ENCODE measurements around the gene JADE1.

JADE1 gene

DNA sequence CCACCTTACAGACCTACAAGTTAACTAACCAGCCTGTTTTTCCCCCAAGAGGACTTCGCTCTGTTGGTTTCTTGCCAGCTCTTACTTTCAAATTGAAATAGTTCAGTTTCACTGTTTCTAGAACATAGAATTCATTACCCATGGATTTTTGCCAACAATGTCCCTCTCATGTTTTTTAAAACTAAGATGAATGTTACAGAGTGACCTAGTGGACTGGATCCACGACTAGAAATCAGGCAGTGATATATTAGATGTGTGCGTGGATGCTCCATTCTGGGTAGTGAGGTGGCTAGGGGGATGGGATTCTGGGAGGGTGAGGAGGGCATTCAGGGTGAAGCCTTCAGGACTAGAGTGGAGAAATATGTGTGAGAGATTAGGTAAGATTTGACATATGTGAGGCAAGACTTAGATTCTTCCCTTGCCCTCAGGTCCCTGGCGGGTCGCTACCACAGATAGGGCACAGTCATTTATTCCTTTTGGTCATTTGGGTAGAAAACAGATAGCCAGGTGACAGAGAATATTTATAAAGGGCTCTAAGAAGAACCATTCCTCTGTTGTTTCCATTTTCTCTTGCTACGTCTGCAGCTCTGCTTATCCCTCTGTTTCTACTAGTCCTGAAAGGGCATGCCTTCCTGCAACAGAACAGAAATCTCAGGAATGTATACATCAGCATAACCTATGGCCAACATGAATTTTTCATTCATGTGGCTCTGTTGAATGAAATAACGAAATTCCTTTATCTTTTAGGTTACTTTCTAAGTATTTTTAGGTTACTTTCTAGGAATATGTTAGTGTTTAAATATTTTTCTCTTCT is 15.4 kb upstream of the JADE1 start:
- Mint-ChIP-seq H3K27me3 (no peaks in the 10 kb centered on the region), H3K4me1 (no peaks in the 10 kb centered on the region), H3K4me3 (no peak overlapping the region), H3K9me3 (no peaks in the 10 kb centered on the region), H3K27ac (ENCODE audit: low read depth) (no peak overlapping the region), H3K36me3 (ENCODE audit: insufficient read depth) (peaks cover 3% of the 10 kb centered on the region)
- ATAC-seq (replicated peaks; ENCODE audit: extremely low read depth, poor library complexity, severe bottlenecking) (no peak), DNase-seq (ENCODE audit: low spot score in 2 of 2) (no peak)

DNA sequence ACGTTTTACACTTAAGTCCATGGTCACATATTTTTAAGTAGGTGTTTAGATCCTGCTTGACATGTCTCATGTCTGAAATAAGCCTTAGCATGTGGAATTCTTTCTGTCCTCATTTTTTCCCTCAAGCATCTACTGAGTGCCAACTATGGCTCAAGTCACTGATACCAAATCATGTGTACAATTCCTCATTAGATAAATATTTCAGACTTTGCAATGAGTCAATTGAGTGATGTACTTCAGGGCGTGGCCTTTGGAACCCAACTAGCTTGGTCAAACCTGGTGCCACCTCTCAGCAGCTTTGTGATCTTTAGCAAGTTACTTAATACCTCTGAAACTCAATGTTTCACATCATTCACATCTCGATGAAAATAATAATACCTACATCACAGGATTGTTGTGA is 12.6 kb upstream of the JADE1 start:
- ATAC-seq (replicated peaks; ENCODE audit: extremely low read depth, poor library complexity, severe bottlenecking): no peak
- Mint-ChIP-seq H3K36me3 (ENCODE audit: insufficient read depth) (peaks cover under 1% of the 10 kb centered on the region), H3K4me3 (no peak overlapping the region), H3K9me3 (no peaks in the 10 kb centered on the region), H3K4me1 (no peaks in the 10 kb centered on the region), H3K27ac (ENCODE audit: low read depth) (no peak overlapping the region), H3K27me3 (no peaks in the 10 kb centered on the region)
- no peak for DNase-seq (ENCODE audit: low spot score in 2 of 2)

DNA sequence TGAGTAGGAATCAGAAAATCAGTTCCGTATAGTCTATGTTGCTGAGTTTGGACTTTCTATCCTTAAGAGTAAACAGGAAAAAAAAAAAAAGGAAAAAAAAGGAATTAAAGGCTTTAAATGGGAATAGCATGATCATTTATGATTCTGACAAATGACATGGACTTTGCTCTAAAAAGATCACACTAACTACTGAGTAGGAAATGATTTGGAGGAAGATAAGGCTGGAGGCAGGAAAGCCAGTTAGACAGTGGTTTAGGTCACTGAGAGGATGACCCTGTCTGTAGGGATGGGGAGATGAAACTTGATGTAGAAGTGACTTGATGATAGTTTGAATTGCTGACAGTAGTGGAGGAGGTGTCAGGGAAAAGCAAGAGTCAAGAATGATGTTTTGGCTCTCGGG is 9.2 kb upstream of the JADE1 start:
- DNase-seq (ENCODE audit: low spot score in 2 of 2): no peak
- no peaks in the 10 kb centered on the region for H3K27me3 Mint-ChIP-seq
- H3K36me3 Mint-ChIP-seq (ENCODE audit: insufficient read depth): no peaks in the 10 kb centered on the region
- H3K27ac Mint-ChIP-seq (ENCODE audit: low read depth): no peak overlapping the region
- no peaks in the 10 kb centered on the region for H3K9me3 Mint-ChIP-seq
- peaks cover 12% of the 10 kb centered on the region for H3K4me1 Mint-ChIP-seq
- ATAC-seq (replicated peaks; ENCODE audit: extremely low read depth, poor library complexity, severe bottlenecking): no peak
- no peak overlapping the region for H3K4me3 Mint-ChIP-seq

DNA sequence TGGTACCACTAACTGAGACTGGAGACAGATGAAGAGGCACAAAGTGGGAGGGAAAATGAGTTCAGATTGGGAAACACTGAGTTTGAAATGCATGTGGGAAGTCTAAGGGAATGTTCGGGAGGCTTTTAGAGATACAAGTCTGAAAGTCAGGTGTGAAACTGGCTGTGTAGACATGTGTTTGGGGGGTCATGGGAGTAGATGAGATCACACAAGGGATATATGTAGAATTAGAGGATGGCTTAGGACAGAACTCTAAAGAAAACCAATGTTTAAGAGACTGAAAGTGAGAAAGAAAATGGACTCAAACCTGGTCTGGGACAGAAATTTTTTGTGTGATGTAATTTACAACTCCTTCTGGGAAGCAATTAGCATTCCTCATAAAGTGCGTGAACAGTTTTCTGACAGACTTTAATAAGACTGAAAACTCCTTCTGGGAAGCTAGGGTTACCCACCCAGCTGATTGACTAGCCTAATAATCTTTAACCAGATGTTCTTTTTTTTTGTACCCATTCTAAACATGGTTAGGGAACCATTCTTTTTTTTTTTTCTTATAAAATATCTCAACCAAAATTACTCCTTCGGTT is 8.7 kb upstream of the JADE1 start:
- Mint-ChIP-seq H3K4me3 (no peak overlapping the region), H3K4me1 (peaks cover 12% of the 10 kb centered on the region), H3K27me3 (no peaks in the 10 kb centered on the region), H3K9me3 (no peaks in the 10 kb centered on the region), H3K27ac (ENCODE audit: low read depth) (no peak overlapping the region), H3K36me3 (ENCODE audit: insufficient read depth) (no peaks in the 10 kb centered on the region)
- DNase-seq (ENCODE audit: low spot score in 2 of 2) (no peak), ATAC-seq (replicated peaks; ENCODE audit: extremely low read depth, poor library complexity, severe bottlenecking) (no peak)

DNA sequence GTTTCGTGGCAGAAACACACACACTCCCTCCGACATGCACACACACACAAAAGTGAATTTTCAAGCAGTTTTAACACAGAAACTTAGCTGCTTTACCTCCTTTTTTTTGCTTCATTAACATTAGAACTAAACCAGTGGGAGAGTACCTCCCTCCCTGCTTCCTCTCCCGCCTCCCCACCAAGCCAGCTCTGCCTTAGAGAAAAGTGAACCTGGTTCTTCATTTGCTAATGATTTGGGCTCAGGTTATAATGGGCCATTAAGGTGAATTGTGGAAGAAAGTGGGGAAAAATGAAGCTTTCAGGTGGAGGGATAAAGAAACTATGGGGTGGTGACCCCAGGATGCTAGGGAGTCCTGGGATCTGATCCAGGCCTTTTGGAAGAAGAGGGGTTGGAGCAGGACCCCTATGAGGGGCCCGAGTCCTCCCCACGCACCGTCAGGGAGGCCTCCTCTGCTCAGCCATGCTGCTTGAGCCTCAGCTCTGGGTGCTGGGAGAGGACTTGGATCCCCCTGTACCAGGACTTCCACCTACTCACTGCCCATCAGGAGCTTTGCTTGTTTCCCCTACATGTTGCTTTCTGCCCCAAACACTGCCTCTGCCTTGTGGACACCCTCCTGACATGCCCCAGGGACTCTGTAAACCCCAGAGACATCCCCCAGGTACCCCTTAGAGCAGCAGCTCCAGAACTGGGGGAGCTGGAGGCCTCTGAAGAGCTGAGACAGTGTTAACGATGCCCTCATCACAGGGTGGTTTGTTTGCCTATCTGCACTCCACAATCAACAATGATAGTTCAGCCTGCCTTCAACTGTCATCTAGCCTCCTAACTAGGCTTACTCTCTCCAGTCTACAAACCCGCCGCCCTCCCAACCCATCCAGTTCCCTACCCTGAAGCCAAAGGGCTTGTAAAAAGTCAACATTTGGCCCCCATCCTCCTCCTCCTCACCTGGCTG is 6.5 kb upstream of the JADE1 start:
- ATAC-seq (replicated peaks; ENCODE audit: extremely low read depth, poor library complexity, severe bottlenecking) (no peak), DNase-seq (ENCODE audit: low spot score in 2 of 2) (no peak)
- H3K36me3 Mint-ChIP-seq (ENCODE audit: insufficient read depth): no peaks in the 10 kb centered on the region
- H3K4me3 Mint-ChIP-seq: peak overlapping the region; percentile 42
- peaks cover 12% of the 10 kb centered on the region for H3K4me1 Mint-ChIP-seq
- no peaks in the 10 kb centered on the region for H3K27me3 Mint-ChIP-seq
- H3K27ac Mint-ChIP-seq (ENCODE audit: low read depth): no peak overlapping the region
- no peaks in the 10 kb centered on the region for H3K9me3 Mint-ChIP-seq

DNA sequence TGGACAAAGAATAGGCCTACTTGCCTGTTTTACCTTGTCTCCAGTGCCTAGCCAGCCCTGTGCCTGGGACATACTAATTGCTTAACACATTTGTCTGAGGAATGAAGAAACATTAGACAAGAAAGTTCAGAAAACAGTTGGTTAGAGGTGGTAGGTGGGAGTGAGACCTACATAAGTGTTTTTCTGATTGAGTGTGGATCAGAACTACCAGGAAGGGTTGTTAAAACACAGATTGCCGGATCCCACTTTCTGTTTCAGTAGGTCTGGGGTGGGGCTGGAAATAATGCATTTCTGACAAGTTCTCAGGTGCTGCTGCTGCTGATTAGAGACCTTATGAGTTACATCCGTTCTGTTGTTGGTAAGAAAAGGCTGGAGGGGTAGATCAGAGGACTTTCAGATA is 5.7 kb upstream of the JADE1 start:
- Mint-ChIP-seq H3K4me1 (peaks cover 12% of the 10 kb centered on the region), H3K27ac (ENCODE audit: low read depth) (no peak overlapping the region), H3K36me3 (ENCODE audit: insufficient read depth) (no peaks in the 10 kb centered on the region), H3K27me3 (no peaks in the 10 kb centered on the region), H3K9me3 (no peaks in the 10 kb centered on the region), H3K4me3 (peak overlapping the region; percentile 42)
- peak in 1 of 2 donors; percentile 10 for DNase-seq (ENCODE audit: low spot score in 2 of 2)
- peak; percentile 86 for ATAC-seq (replicated peaks; ENCODE audit: extremely low read depth, poor library complexity, severe bottlenecking)

DNA sequence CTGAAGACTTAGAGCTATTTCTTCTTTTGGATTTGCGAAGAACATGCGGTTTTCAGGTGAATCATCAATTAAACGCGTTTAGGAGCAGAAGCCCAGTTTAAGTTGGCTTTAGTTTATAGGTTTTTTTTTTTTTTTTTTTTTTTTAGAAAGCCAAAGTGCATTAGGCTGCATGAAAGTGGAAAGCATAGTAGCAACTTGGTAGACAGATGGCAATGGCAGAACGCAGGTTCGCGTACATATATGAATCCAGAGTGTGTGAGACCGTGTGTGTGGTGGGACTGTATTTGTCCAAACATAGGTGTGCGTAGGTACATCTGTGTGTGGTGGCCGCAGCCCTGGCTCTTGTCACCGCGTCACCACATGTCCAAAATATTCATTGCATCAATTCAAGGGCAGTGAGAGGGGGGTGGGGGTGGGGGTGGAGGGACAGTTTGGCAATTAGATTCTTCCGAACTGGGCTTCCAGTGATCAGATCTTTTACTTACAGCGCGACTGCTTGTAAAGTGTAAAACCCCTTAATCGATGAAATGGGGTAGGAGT is 901 bp downstream of the JADE1 start:
- DNase-seq (ENCODE audit: low spot score in 2 of 2): peak in 1 of 2 donors; percentile 23

DNA sequence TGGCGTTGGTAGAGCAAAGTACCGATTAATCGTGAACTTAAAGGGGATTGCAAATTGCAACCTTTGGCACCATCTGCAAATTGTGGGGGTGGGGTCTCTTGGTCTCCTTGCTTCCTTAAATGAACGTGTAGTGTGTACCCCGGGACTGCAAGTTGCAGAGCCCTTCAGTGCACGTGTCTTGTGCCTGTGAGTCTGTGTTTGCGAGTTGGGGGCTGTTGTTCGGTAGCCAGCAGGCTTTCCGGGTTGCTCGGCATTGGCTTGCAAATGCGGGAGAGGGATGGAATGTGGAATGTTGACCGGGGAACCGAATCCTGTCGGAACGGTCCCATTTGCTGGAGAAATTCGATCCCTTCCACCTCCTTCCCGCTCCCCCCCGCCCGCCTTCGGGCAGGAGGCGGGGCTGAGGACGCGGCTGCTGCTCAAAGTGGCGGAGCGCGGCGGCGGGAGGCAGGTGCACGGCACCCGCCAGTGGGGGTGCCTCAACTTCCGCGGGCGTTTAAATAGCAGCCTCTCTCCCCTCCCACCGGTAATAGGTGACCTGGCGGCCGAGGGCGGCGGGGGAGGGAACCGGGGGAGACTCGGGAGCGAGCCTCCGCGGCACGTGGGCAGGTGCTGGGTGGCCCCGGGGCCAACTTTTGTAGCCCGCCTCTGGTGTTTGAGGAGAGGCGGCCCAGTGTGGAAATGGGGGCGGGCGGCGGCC is 1.5 kb downstream of the JADE1 start:
- DNase-seq (ENCODE audit: low spot score in 2 of 2) (peak; percentile 69 to 77), ATAC-seq (replicated peaks; ENCODE audit: extremely low read depth, poor library complexity, severe bottlenecking) (peak; percentile 47)
- Mint-ChIP-seq H3K27me3 (no peaks in the 10 kb centered on the region), H3K4me3 (peak overlapping the region; percentile 96), H3K4me1 (peaks cover 22% of the 10 kb centered on the region), H3K36me3 (ENCODE audit: insufficient read depth) (peaks cover 28% of the 10 kb centered on the region), H3K9me3 (no peaks in the 10 kb centered on the region), H3K27ac (ENCODE audit: low read depth) (peak overlapping the region; percentile 98)

More for the DNA sequence above, 901 bp downstream of the JADE1 start:
- H3K4me3 Mint-ChIP-seq: peak overlapping the region; percentile 96
- H3K27ac Mint-ChIP-seq (ENCODE audit: low read depth): peak overlapping the region; percentile 98
- H3K36me3 Mint-ChIP-seq (ENCODE audit: insufficient read depth): peaks cover 28% of the 10 kb centered on the region
- ATAC-seq (replicated peaks; ENCODE audit: extremely low read depth, poor library complexity, severe bottlenecking): no peak
- no peaks in the 10 kb centered on the region for H3K9me3 Mint-ChIP-seq
- peaks cover 21% of the 10 kb centered on the region for H3K4me1 Mint-ChIP-seq
- H3K27me3 Mint-ChIP-seq: no peaks in the 10 kb centered on the region

DNA sequence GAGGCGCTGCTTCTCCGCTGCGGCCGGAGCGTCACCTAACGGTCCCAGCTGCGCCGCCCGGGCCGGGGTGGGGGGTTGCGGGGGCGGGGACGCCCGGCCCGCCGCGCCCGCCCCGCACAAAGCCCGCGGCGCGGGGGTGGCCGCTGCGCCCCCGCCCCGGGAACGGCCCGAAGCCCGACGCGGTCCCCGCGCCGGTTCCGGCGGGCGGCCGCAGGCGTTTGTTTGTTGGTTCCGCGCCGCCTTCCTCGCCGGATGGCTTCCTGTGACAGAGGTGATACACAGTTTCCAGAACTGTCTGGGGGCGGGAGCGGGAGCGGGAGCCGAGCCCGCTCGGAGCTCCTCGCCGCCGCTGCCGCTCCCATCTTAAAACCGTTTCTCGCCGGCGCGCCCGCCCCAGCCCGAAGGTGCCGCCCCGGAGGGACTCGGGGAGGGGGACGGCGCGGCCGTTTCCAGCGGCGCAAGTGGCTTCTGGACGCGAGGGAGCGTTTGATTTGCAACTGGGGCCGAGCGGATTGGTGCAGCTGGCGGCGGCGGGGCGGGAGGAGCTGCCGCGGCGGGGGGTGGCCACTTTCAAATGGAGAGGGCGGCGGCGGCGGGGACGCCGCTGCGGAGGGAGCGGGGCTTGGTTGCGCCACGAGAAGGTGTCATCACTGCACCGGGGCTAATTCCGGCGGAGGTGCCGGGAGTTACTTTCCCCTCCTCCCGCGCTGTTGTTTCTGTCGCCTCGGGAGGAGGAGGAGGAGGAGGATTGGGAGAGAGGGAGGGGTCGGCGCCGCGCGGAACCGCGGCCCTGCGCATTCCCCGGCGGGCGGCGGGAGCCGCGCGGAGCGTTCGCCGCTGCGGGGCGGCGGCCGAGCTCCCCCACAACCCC is 2.3 kb downstream of the JADE1 start:
- H3K27ac Mint-ChIP-seq (ENCODE audit: low read depth): peak overlapping the region; percentile 71
- H3K9me3 Mint-ChIP-seq: no peaks in the 10 kb centered on the region
- peaks cover 28% of the 10 kb centered on the region for H3K36me3 Mint-ChIP-seq (ENCODE audit: insufficient read depth)
- ATAC-seq (replicated peaks; ENCODE audit: extremely low read depth, poor library complexity, severe bottlenecking) (peak; percentile 37), DNase-seq (ENCODE audit: low spot score in 2 of 2) (peak; percentile 61 to 64)
- peak overlapping the region; percentile 96 for H3K4me3 Mint-ChIP-seq
- peaks cover 30% of the 10 kb centered on the region for H3K4me1 Mint-ChIP-seq
- H3K27me3 Mint-ChIP-seq: no peaks in the 10 kb centered on the region

DNA sequence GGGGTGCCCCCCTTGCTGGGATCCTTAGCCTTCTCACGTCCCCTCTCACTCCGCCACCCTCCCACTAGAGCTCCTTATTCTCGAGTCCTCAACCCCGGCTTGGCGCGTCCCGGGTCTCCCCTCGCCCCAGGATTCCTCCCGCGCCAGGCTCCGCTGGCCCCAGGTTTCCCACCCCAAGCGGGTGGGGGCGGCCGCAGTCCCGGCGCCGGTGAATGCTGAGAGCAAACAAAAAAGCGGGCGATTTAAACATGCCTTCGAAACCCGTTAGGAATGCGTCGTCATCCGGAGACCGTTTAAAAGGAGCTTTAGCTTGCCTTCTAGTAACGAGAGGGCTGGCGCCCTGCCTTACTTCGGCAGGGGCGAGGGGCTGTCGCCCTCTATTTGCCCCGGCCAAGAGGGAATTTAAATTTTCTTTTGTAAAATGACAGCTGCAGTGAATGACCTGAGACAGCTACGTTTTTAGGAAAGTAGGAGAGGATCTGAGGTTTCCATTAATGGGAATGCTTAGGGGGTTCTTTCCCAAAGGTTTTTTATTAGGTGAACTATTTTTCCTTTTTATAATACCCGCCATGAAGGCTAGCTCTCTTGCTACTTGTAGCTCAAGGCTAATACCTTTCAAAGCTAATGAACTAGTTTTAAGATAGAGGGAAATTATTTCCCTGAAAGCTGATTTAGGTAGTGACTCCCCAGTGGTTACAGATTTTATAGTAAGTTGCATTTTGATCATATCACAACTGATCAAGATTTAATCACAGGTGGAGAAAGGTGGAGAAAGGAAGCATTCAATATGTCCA is 3.1 kb downstream of the JADE1 start:
- DNase-seq (ENCODE audit: low spot score in 2 of 2) (no peak), ATAC-seq (replicated peaks; ENCODE audit: extremely low read depth, poor library complexity, severe bottlenecking) (no peak)
- Mint-ChIP-seq H3K36me3 (ENCODE audit: insufficient read depth) (peaks cover 28% of the 10 kb centered on the region), H3K27me3 (no peaks in the 10 kb centered on the region), H3K4me3 (peak overlapping the region; percentile 96), H3K9me3 (no peaks in the 10 kb centered on the region), H3K4me1 (peaks cover 31% of the 10 kb centered on the region), H3K27ac (ENCODE audit: low read depth) (peak overlapping the region; percentile 71)

DNA sequence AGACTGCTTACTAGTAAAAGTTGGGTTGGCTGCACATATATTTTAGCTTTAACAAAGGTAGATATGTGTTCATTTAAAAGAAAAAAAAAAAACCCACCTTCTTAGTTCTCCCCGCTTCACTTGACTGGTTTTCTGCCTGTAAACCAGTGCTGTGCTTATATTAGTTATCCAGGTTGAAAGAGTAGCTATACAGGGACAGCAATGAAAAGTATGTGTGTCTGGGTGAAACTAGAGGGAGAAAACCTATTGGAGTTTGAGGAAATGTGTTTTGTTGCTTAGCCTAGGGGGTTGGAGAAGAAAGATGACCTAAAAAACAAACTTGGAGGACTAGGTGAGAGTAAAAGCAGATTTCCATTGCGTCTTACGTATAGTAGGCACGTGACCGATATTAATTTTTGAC is 4.5 kb downstream of the JADE1 start:
- Mint-ChIP-seq H3K36me3 (ENCODE audit: insufficient read depth) (peaks cover 28% of the 10 kb centered on the region), H3K4me1 (peaks cover 42% of the 10 kb centered on the region)
- ATAC-seq (replicated peaks; ENCODE audit: extremely low read depth, poor library complexity, severe bottlenecking): no peak

More for the DNA sequence above, 4.5 kb downstream of the JADE1 start:
- no peak overlapping the region for H3K27ac Mint-ChIP-seq (ENCODE audit: low read depth)
- no peaks in the 10 kb centered on the region for H3K27me3 Mint-ChIP-seq
- H3K9me3 Mint-ChIP-seq: no peaks in the 10 kb centered on the region
- no peak for DNase-seq (ENCODE audit: low spot score in 2 of 2)
- H3K4me3 Mint-ChIP-seq: peak overlapping the region; percentile 96

Data from central memory CD8-positive, alpha-beta T cell (primary cell).